Epidermal melanocyte (primary cell): ENCODE results near the gene SCAPER.
"Not testable (repeated sequence)": the region's sequence is repeated elsewhere in the genome, so short reads cannot be mapped to it uniquely, and the experiment has no call there.

Source experiments
- DNase-seq: peaks from one replicate; pipeline ENCODE4 v3.0.0; 2011; ENCODE audit warnings: low spot score; ENCODE audit not compliant: insufficient read length

SCAPER gene

GRCh38 chr15:76863123-76863522 is 42.0 kb downstream of the SCAPER start:
- no peak for DNase-seq

- no peak for DNase-seq
Measured at GRCh38 chr15:76861815-76862397, 43.2 kb downstream of the SCAPER start.

- no peak for DNase-seq
Measured at GRCh38 chr15:76860201-76860600, 44.9 kb downstream of the SCAPER start.

- DNase-seq: not testable (repeated sequence)
Measured at GRCh38 chr15:76850367-76850766, 54.8 kb downstream of the SCAPER start.

- DNase-seq: no peak
Measured at GRCh38 chr15:76846782-76847181, 58.4 kb downstream of the SCAPER start.

- DNase-seq: no peak
Measured at GRCh38 chr15:76844096-76844495, 61.0 kb downstream of the SCAPER start.

- DNase-seq: no peak
Measured at GRCh38 chr15:76843269-76843668, 61.9 kb downstream of the SCAPER start.

- no peak for DNase-seq
Measured at GRCh38 chr15:76840830-76841460, 64.2 kb downstream of the SCAPER start.

GRCh38 chr15:76839173-76839572 is 66.0 kb downstream of the SCAPER start:
- no peak for DNase-seq

GRCh38 chr15:76837474-76837873 is 67.7 kb downstream of the SCAPER start:
- no peak for DNase-seq

GRCh38 chr15:76829939-76830338 is 75.2 kb downstream of the SCAPER start:
- DNase-seq: no peak

- DNase-seq: no peak
Measured at GRCh38 chr15:76823890-76824289, 81.2 kb downstream of the SCAPER start.

GRCh38 chr15:76823303-76823702 is 81.8 kb downstream of the SCAPER start:
- no peak for DNase-seq

GRCh38 chr15:76818926-76819325 is 86.2 kb downstream of the SCAPER start:
- not testable (repeated sequence) for DNase-seq

- no peak for DNase-seq
Measured at GRCh38 chr15:76815421-76815820, 89.7 kb downstream of the SCAPER start.

- DNase-seq: no peak
Measured at GRCh38 chr15:76812381-76812780, 92.8 kb downstream of the SCAPER start.

- DNase-seq: no peak
Measured at GRCh38 chr15:76809412-76810103, 95.6 kb downstream of the SCAPER start.

GRCh38 chr15:76803049-76803571 is 102.0 kb downstream of the SCAPER start:
- DNase-seq: no peak

GRCh38 chr15:76802411-76802810 is 102.7 kb downstream of the SCAPER start:
- DNase-seq: no peak

- no peak for DNase-seq
Measured at GRCh38 chr15:76799760-76800159, 105.4 kb downstream of the SCAPER start.

- no peak for DNase-seq
Measured at GRCh38 chr15:76795217-76795616, 109.9 kb downstream of the SCAPER start.

- no peak for DNase-seq
Measured at GRCh38 chr15:76793162-76793561, 112.0 kb downstream of the SCAPER start.

- no peak for DNase-seq
Measured at GRCh38 chr15:76791511-76791910, 113.6 kb downstream of the SCAPER start.
